Measurements from ENCODE around the gene BANK1. TPM values are rescaled to one million over a fixed set of nuclear protein-coding genes. Genes with fewer than 3 reads are reported as not detected.

The BANK1 gene
- total RNA-seq, 1 donor from 2014 or later: 12.6 TPM

- Histone ChIP-seq H3K36me3 (no peaks in the 10 kb centered on the region), H3K4me3 (no peak overlapping the region), H3K27me3 (no peaks in the 10 kb centered on the region), H3K9me3 (no peaks in the 10 kb centered on the region), H3K27ac (no peak overlapping the region), H3K4me1 (no peaks in the 10 kb centered on the region)
- ATAC-seq (no peak), DNase-seq (no peak)
- intact Hi-C loops (cut with DNase I): no loop called here
- TF ChIP-seq CTCF (IDR thresholded peaks at IDR 0.05): no peak
Measured at GRCh38 chr4:101968364-101968763, 177.8 kb downstream of the BANK1 start.

GRCh38 chr4:101969965-101970364 is 179.4 kb downstream of the BANK1 start:
- intact Hi-C loops (cut with DNase I): no loop called here
- Histone ChIP-seq H3K4me1 (no peaks in the 10 kb centered on the region), H3K4me3 (no peak overlapping the region), H3K36me3 (no peaks in the 10 kb centered on the region), H3K27me3 (no peaks in the 10 kb centered on the region), H3K27ac (no peak overlapping the region), H3K9me3 (no peaks in the 10 kb centered on the region)
- no peak for DNase-seq
- no peak for ATAC-seq
- TF ChIP-seq CTCF (IDR thresholded peaks at IDR 0.05): no peak

DNA sequence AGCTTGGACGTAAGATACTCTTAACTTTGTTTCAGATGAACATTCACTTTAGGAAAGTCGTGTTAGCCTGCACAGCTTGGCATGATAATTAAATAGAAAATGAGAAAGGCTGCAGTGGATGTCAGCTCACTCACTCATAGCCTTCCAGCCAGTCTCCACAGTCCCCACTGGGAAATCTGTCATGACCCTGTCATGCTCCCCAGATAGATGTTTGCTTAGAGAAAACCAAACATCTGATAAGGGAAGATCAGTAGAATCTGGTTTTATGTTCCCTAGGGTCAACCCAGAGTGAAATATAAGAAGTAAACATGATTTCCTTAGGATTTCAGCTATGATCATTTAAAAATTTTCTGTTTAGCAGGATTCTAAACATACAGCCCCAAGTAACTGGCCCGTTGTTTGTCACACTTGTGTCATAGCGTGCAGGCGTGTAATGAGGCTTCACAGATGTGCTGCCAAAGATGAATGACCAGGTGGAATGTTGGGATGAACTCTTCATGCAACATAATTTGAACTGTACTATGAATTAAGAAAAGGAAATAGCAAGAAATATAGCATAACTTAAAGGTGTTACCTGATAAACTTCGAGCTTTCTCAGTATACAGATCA is 180.1 kb downstream of the BANK1 start:
- Histone ChIP-seq H3K27me3 (no peaks in the 10 kb centered on the region), H3K4me1 (no peaks in the 10 kb centered on the region), H3K36me3 (no peaks in the 10 kb centered on the region), H3K4me3 (no peak overlapping the region), H3K9me3 (no peaks in the 10 kb centered on the region), H3K27ac (no peak overlapping the region)
- intact Hi-C loops (cut with DNase I): no loop called here
- ATAC-seq (no peak), DNase-seq (no peak)
- TF ChIP-seq CTCF (IDR thresholded peaks at IDR 0.05): no peak

- Histone ChIP-seq H3K4me3 (no peak overlapping the region), H3K9me3 (no peaks in the 10 kb centered on the region), H3K27me3 (no peaks in the 10 kb centered on the region), H3K36me3 (no peaks in the 10 kb centered on the region), H3K27ac (no peak overlapping the region), H3K4me1 (no peaks in the 10 kb centered on the region)
- intact Hi-C loops (cut with DNase I): no loop called here
- TF ChIP-seq CTCF (IDR thresholded peaks at IDR 0.05): no peak
- ATAC-seq (no peak), DNase-seq (no peak)
Measured at GRCh38 chr4:101972791-101973190, 182.3 kb downstream of the BANK1 start.

DNA sequence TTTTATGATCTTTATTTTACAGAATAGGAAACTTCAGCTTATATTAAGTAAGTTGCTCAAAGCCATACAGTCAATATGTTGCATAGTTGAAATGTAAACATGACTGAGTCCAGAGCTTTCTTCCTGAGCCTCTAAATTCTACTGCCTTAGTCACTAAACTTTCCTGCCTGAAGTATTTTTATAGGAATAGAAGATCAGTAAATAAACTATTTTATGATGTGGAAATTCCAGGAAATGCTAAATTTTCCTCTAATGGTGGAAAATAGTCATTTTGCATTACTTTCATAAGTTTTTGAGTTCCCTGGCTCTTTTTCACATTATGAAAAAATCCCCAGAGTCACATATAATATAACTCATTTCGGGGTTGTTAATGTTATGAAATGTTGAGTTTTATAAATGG is 182.8 kb downstream of the BANK1 start:
- Histone ChIP-seq H3K27me3 (no peaks in the 10 kb centered on the region), H3K4me1 (no peaks in the 10 kb centered on the region), H3K4me3 (no peak overlapping the region), H3K27ac (no peak overlapping the region), H3K36me3 (no peaks in the 10 kb centered on the region), H3K9me3 (no peaks in the 10 kb centered on the region)
- intact Hi-C loops (cut with DNase I): no loop called here
- no peak for DNase-seq
- no peak for ATAC-seq
- TF ChIP-seq CTCF (IDR thresholded peaks at IDR 0.05): no peak

DNA sequence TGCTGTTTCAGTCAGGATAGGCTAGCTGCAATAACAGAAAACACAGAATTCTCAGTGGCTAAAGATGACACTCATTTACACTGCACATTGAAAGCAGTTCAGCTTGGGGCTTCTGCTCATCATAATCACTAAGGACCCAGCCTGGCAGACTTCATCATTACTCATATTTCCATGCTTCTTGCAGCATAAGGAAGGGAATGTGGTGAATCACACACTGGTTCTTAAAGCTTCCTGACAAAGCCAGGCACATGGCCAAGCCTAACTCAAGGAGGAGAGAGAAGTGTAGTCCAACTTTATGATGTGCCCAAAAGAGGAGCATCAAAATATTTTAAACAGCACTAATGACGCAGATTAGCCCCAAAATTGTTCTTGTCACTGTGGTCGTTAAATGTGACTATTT is 186.5 kb downstream of the BANK1 start:
- Histone ChIP-seq H3K27me3 (no peaks in the 10 kb centered on the region), H3K36me3 (no peaks in the 10 kb centered on the region), H3K4me3 (no peak overlapping the region), H3K27ac (no peak overlapping the region), H3K9me3 (no peaks in the 10 kb centered on the region), H3K4me1 (no peaks in the 10 kb centered on the region)
- ATAC-seq (peak; percentile 64), DNase-seq (no peak)
- intact Hi-C loops (cut with DNase I): no loop called here
- TF ChIP-seq CTCF (IDR thresholded peaks at IDR 0.05): no peak
